Amniotic stem cell (primary cell): Measurements from ENCODE around the gene KLF3.
"Not testable (repeated sequence)": the region's sequence is repeated elsewhere in the genome, so short reads cannot be mapped to it uniquely, and the experiment has no call there.

Experiments
- DNase-seq: peaks from one replicate; lab custom pipeline; 2025; lab: John Stamatoyannopoulos, UW

The KLF3 gene

GRCh38 chr4:38663801-38664705 lies at the start of gene KLF3:
Gene KLF3, plus strand, starts transcription at chr4:38664199. Its CDS starts 16,427 bp downstream, at chr4:38680626.
- peak; percentile 92 for DNase-seq

DNA sequence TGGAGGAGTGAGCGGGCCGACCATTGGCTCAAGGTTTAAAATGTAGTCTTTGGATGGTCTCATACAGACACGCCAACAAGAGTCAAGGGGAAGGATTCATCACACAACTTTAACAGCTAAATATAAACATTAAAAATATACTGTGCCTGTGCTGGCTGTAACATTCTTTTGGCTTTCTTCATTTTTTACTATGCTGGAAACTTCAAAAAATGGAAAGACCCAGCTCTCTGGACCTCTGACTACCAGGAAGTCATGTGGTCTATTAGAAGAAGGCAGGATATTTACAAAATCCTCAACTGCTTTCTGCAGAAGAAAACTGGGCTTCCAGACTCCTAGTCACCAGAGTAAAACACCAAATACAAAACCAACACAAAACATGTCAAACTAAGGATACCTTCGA lies 49.8 kb upstream of the KLF3 start:
- no peak for DNase-seq

DNA sequence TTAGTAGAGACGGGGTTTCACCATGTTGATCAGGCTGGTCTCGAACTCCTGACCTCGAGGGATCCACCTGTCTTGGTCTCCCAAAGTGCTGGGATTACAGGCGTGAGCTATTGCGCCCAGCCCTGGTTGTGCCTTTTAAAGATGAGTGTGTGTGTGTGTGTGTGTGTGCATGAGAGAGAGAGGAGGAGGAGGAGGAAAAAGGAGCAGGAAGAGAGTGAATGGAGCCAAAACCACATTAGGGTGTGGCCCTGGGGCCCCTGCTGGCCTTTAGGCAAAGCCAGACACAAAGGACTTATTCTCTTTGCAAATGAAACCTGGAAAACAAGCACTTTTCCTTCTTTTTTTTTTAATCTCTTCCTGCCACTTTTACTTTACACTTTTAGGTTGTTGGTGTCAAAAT lies 48.2 kb upstream of the KLF3 start:
- no peak for DNase-seq

- no peak for DNase-seq
These were observed 45.5 kb upstream of the KLF3 start for GRCh38 chr4:38618505-38618904.

- no peak for DNase-seq
These were observed 44.7 kb upstream of the KLF3 start for GRCh38 chr4:38619316-38619715.

GRCh38 chr4:38620065-38620464 lies 43.9 kb upstream of the KLF3 start:
- no peak for DNase-seq

DNA sequence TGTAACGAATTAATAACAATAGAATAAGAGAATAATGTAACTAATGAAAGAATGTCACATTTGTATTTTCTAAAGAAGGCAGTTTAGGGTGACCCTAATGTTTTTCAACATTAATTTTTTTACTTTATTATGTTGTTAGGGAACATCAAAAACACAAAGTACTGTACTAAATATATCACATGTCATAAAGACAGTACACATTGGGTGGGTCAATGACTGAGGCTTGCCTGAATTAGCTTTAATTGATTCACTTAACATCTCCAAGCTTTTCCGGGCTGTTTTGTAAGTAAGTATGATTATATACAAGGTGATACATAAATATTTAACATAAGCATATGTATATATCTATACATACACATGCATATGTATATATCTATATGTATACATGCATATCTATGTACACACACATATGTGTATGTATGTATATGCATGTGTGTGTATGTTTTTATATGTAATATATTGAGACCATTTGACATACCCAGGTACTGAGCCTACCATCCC lies 43.4 kb upstream of the KLF3 start:
- DNase-seq, result no peak

GRCh38 chr4:38621028-38621684 lies 42.8 kb upstream of the KLF3 start:
- peak; percentile 41 for DNase-seq

- no peak for DNase-seq
These were observed 42.2 kb upstream of the KLF3 start for GRCh38 chr4:38621831-38622230.

DNA sequence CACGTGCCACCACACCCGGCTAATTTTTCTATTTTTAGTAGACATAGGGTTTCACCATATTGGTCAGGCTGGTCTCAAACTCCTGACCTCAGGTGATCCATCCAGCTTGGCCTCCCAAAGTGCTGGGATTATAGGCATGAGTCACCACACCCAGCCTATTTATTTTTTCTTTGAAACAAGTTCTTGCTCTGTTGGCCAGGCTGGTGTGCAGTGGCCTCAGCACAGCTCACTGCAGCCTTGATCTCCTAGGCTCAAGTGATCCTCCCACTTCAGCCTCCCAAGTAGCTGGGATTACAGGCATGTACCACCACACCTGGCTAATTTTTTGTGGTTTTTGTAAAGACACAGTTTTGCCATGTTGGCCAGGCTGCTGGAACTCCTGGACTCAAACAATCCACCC lies 41.7 kb upstream of the KLF3 start:
- not testable (repeated sequence) for DNase-seq

GRCh38 chr4:38623260-38623659 lies 40.7 kb upstream of the KLF3 start:
- DNase-seq, result no peak

DNA sequence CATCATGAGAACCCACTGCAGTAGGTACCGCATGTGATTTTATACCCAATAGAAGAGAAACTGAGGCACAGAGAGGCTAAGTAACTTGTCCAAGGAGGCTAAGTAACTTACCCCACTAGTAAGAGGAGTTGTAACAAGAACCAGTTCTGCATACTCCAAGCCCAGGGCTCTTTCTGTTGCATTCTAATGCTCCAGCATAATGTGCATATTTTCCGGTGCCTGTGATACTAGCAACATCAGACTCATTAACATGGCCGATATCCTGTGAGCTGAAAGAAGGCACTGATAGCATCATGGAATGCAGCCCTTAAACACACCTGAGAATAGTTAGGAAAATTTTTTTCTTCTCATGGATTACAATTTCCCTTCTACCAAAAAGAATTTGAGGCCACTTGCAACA lies 39.7 kb upstream of the KLF3 start:
- DNase-seq, result no peak

DNA sequence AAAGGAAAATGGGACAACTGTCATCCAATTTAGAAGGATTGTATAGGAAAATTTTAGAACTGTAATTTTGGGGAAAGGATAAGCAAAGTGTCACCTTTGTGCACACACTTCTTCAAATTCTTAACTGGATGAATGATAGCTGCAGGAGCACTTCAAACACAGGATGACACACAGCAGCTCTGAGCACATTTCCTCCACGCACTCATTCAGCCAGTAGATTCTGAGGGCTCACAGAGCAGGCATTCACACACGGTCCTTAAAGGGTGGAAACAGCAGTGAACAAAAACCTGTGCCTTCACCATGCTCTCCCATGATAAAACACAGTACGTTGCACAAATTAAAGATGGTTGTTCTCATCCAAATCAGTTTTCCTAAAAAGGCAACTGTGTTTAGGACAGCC lies 38.5 kb upstream of the KLF3 start:
- DNase-seq, result no peak

- not testable (repeated sequence) for DNase-seq
These were observed 37.0 kb upstream of the KLF3 start for GRCh38 chr4:38626901-38627444.

- no peak for DNase-seq
These were observed 33.5 kb upstream of the KLF3 start for GRCh38 chr4:38630519-38630918.

- DNase-seq, result no peak
These were observed 29.8 kb upstream of the KLF3 start for GRCh38 chr4:38634047-38634759.

DNA sequence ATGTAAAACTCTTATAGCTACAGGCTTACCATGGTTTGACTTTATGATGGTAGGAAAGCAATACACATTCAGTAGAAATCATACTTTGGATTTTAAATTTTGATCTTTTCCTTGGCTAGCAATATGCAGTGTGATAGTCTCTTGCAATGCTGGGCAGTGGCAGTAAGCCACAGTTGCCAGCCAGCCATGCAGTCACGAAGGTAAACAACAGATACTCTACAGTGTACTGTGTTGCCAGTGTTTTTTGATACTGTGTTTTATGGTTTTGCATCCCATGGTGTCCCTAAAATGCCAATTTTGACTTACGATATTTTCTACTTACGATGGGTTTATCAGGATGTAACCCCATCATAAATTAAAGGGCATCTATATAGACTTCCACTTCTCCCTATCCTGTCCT lies 24.8 kb upstream of the KLF3 start:
- no peak for DNase-seq

DNA sequence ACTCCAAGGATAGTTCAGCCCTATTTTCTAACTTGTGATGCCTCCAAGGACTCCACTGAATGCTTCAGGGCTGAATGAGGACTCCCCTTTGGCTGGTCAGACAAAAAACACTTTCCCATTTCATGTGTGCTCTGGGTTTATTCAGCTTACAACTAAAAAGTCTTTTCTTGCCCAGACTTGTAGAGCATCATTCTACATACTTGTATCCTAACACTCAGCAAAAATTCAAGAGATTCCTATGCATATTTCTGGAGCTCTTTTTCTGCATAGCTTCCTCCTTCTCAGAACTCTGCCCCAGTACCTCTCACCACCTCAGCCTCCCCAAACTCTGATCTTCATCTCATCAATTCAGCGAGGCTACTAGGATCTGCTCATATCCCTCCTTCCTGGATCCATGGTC lies 22.2 kb upstream of the KLF3 start:
- no peak for DNase-seq

DNA sequence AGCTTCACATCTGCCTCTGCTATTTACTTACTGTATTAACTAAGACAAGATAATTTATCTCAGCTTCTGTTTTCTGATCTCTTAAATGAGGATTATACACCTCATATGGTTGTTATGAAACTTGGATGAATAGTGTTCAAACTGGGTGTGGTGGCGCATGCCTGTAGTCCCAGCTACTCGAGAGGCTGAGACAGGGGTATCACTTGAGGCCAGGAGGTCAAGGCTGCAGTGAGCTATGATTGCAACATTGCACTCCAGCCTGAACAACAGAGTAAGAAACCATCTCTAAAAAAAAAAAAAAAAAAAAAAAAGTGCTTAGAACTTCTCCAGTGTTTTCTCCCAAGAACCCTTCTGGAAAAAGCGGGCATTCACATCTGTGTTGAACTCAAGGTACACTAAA lies 19.8 kb upstream of the KLF3 start:
- no peak for DNase-seq

DNA sequence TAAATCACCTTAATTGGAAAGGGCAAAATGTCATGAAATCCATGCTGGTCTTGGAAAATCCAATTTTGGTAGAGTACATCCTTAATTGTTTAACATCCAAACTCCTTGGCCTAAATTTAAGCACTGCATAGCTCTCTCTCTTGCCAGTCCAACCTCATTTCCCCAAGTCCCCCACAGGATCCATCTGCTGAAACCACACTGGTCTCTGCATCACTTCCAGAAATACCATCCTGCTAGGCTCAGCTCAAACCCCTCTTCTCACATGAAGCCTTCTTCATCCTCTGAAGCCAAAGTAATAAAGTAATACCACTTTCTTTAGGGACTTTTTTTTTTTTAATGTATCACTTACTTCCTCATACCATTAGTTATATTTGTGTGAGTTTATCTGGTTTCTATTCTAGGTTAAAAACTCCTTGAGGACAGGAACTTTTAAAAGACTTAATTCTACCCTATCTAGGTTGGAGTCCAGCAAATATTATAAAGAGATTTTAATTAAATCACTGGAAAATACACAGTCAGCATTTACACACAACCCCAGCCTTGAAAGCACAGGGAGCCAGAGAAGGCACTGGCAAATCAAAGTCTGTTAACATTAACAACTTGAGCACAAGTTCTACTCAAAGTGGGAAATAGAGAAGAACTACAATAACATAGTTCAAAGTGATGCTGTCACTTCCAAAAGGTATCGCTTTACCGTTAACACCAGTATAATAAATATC lies 16.7 kb upstream of the KLF3 start:
- DNase-seq, result no peak

DNA sequence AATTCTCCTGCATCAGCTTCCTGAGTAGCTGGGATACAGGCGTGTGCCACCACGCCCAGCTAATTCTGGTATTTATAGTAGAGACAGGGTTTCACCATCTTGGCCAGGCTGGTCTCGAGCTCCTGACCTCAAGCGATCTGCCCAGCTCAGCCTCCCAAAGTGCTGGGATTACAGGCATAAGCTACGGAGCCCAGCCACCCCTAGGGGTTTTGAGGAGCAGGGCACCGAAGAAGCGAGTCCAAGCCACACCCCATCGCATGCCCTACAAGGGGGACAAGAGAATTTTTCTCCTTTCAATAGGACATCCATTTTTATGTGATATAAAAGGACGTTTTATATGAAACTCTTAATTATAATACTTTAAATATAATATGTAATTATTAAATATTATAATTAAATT lies 13.9 kb upstream of the KLF3 start:
- no peak for DNase-seq

DNA sequence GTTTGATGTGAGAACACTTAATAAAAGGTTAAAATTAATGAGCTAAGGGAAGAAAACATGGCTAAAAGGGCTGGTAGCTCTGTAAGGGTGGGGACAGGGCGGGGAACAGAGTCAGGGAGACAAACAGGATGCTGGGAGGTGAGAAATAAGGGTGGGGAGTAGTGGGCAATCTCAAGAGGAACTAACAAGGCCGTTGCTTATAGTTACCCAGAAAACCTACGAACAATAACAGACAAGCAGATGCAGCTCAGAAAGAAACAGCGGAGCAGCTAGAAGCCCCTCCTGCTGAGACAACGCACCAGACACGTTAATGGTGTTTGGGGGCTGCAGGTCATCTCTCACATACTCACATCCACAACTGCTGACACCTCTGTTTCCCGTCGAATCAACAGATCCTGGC lies 9.7 kb upstream of the KLF3 start:
- no peak for DNase-seq
